Activated CD4-positive, alpha-beta memory T cell treated with anti-CD3 and anti-CD28 coated beads, Interleukin-2, amount 10 ng/mL, durations not matched to agents 7 days and 5 days (primary cell): ENCODE measurements around the gene CCL22. TPM values are rescaled to one million over a fixed set of nuclear protein-coding genes. Genes with fewer than 3 reads are reported as not detected.
"Not testable (repeated sequence)": the region's sequence is repeated elsewhere in the genome, so short reads cannot be mapped to it uniquely, and the experiment has no call there.

Source experiments
- CTCF ChIA-PET: fragments of 350-600 bp; sonication (Branson Sonifier 250); formaldehyde crosslinking; loops from one replicate; lab custom pipeline; 2021; ENCODE audit warnings: antibody characterized with exemption, inconsistent platforms; lab: Charles Lee
- POLR2A ChIA-PET: fragments of 350-600 bp; sonication (Branson Sonifier 250); formaldehyde crosslinking; loops from one replicate; lab custom pipeline; 2021; ENCODE audit warnings: antibody characterized with exemption; lab: Charles Lee
- DNase-seq: peaks from one replicate; pipeline ENCODE4 v3.0.0-alpha.2; 2020
- H3K27ac Mint-ChIP-seq: one replicate; pipeline ENCODE4 v1.8.0; 2021; ENCODE audit warnings: mild to moderate bottlenecking, mixed read lengths
- H3K27me3 Mint-ChIP-seq: one replicate; pipeline ENCODE4 v1.8.0; 2021; ENCODE audit warnings: mixed read lengths
- H3K36me3 Mint-ChIP-seq: one replicate; pipeline ENCODE4 v1.8.0; 2021; ENCODE audit warnings: low read depth, mixed read lengths
- H3K4me1 Mint-ChIP-seq: one replicate; pipeline ENCODE4 v1.8.0; 2021; ENCODE audit warnings: mixed read lengths
- H3K4me3 Mint-ChIP-seq: one replicate; pipeline ENCODE4 v1.8.0; 2021; ENCODE audit warnings: mild to moderate bottlenecking, mixed read lengths
- H3K9me3 Mint-ChIP-seq: one replicate; pipeline ENCODE4 v1.8.0; 2021; ENCODE audit warnings: mixed read lengths
- total RNA-seq, 2 experiments: library from RNA; stranded (reverse); gene quantifications; one replicate each; pipeline ENCODE4 v1.2.3, GENCODE V29; 2021

CCL22 gene
- total RNA-seq, 2 experiments from 2014 or later, result 0.10 TPM; not detected in 1

GRCh38 chr16:57333402-57333801, 25.2 kb upstream of the CCL22 start:
- Mint-ChIP-seq H3K9me3 (no peaks in the 10 kb centered on the region), H3K4me1 (peaks cover 2% of the 10 kb centered on the region), H3K36me3 (no peaks in the 10 kb centered on the region), H3K4me3 (no peak overlapping the region), H3K27me3 (peaks cover 30% of the 10 kb centered on the region), H3K27ac (no peak overlapping the region)
- ChIA-PET CTCF (no interaction called here), POLR2A (no interaction called here)
- no peak for DNase-seq

- Mint-ChIP-seq H3K4me3 (no peak overlapping the region), H3K36me3 (no peaks in the 10 kb centered on the region), H3K4me1 (peaks cover 1% of the 10 kb centered on the region), H3K27ac (no peak overlapping the region), H3K27me3 (peaks cover 37% of the 10 kb centered on the region), H3K9me3 (no peaks in the 10 kb centered on the region)
- CTCF ChIA-PET, result no interaction called here
- POLR2A ChIA-PET, result no interaction called here
- DNase-seq, result no peak
Measured at GRCh38 chr16:57335366-57335765, 23.2 kb upstream of the CCL22 start.

GRCh38 chr16:57341062-57341440, 17.5 kb upstream of the CCL22 start:
- peaks cover 4% of the 10 kb centered on the region for H3K4me1 Mint-ChIP-seq

GRCh38 chr16:57341441-57342303, 16.9 kb upstream of the CCL22 start:
- POLR2A ChIA-PET, result no interaction called here
- Mint-ChIP-seq H3K9me3 (no peaks in the 10 kb centered on the region), H3K4me3 (no peak overlapping the region), H3K27ac (no peak overlapping the region), H3K4me1 (peaks cover 4% of the 10 kb centered on the region), H3K27me3 (peaks cover 31% of the 10 kb centered on the region), H3K36me3 (no peaks in the 10 kb centered on the region)
- CTCF ChIA-PET, result no interaction called here
- DNase-seq, result no peak

More at GRCh38 chr16:57341062-57341440, 17.5 kb upstream of the CCL22 start:
- ChIA-PET CTCF (no interaction called here), POLR2A (no interaction called here)
- no peak overlapping the region for H3K27ac Mint-ChIP-seq
- no peak for DNase-seq
- H3K9me3 Mint-ChIP-seq, result no peaks in the 10 kb centered on the region
- H3K4me3 Mint-ChIP-seq, result no peak overlapping the region
- H3K27me3 Mint-ChIP-seq, result peaks cover 27% of the 10 kb centered on the region
- no peaks in the 10 kb centered on the region for H3K36me3 Mint-ChIP-seq

GRCh38 chr16:57342606-57343005, 16.0 kb upstream of the CCL22 start:
- DNase-seq, CTCF ChIA-PET, POLR2A ChIA-PET, H3K27ac Mint-ChIP-seq, H3K9me3 Mint-ChIP-seq, H3K4me3 Mint-ChIP-seq, H3K36me3 Mint-ChIP-seq, H3K4me1 Mint-ChIP-seq: not testable (repeated sequence)
- H3K27me3 Mint-ChIP-seq, result peaks cover 40% of the 10 kb centered on the region

DNA sequence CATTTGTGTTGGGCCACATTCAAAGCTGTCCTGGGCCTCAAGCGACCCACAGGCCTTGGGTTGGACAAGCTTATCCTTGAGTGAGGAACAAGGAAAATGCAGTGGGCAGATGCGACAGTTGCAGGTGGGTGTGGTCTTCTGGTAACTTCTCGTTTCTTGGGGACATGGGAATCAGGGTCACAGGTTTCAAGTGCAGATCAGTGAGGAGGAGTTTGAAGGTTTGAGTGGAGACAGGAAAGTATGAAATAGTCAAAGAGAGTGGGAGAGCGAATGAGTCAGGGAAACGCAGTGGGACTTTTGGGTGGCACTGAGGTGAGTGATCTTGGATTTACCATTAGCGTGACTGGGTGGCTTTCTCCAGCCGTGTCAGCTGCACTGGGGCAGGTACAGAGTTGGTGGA, 15.4 kb upstream of the CCL22 start:
- POLR2A ChIA-PET, result no interaction called here
- peaks cover 43% of the 10 kb centered on the region for H3K27me3 Mint-ChIP-seq

DNA sequence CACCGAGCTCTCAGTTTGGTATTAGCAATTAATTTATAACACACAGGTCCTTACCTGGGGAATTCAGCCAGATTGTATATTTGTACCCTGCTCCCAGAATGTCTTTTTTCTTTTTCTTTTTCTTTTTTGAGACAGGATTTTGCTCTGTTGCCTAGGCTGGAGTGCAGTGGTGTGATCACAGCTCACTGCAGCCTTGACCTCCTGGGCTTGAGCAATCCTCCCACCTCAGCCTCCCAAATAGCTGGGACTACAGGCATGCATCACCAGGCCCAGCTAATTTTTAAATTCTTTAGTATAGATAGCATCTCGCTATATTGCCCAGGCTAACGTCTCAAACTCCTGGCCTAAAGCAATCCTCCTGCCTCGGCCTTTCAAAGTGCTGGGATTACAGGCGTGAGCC, 14.5 kb upstream of the CCL22 start:
- H3K4me3 Mint-ChIP-seq, H3K27ac Mint-ChIP-seq, CTCF ChIA-PET: not testable (repeated sequence)

More for the DNA sequence above, 15.4 kb upstream of the CCL22 start:
- Mint-ChIP-seq H3K4me1 (peaks cover 4% of the 10 kb centered on the region), H3K4me3 (no peak overlapping the region), H3K9me3 (no peaks in the 10 kb centered on the region), H3K27ac (no peak overlapping the region), H3K36me3 (no peaks in the 10 kb centered on the region)
- CTCF ChIA-PET, result interaction anchor here (0.6 kb wide), 2 partner anchors 14 to 157 kb away, joined by 3 to 4 read pairs; no protein-coding TSS in a partner anchor
- no peak for DNase-seq

DNA sequence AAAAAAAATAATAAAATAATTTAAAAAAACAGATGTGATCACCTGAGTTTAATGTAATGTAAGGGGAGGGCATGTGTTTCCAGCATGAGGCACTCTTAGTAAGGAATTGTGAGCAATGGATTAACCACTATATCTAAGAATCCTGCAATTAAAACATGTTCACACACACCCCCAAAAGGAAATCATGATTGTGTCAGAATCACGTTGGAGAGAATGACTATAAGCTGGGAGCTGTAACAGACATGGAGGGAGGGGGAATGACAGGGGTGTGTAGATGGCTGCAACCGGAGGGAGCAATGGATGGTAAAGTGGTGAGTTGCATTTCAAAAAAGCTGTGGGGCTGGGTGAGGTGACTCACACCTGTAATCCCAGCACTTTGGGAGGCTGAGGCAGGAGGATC, 13.6 kb upstream of the CCL22 start:
- Mint-ChIP-seq H3K27ac (no peak overlapping the region), H3K4me1 (peaks cover 7% of the 10 kb centered on the region), H3K27me3 (peaks cover 47% of the 10 kb centered on the region), H3K4me3 (no peak overlapping the region), H3K36me3 (no peaks in the 10 kb centered on the region), H3K9me3 (no peaks in the 10 kb centered on the region)
- ChIA-PET CTCF (no interaction called here), POLR2A (no interaction called here)
- no peak for DNase-seq

More for the DNA sequence above, 14.5 kb upstream of the CCL22 start:
- POLR2A ChIA-PET, DNase-seq, H3K4me1 Mint-ChIP-seq, H3K9me3 Mint-ChIP-seq, H3K36me3 Mint-ChIP-seq: not testable (repeated sequence)
- H3K27me3 Mint-ChIP-seq, result peaks cover 45% of the 10 kb centered on the region

DNA sequence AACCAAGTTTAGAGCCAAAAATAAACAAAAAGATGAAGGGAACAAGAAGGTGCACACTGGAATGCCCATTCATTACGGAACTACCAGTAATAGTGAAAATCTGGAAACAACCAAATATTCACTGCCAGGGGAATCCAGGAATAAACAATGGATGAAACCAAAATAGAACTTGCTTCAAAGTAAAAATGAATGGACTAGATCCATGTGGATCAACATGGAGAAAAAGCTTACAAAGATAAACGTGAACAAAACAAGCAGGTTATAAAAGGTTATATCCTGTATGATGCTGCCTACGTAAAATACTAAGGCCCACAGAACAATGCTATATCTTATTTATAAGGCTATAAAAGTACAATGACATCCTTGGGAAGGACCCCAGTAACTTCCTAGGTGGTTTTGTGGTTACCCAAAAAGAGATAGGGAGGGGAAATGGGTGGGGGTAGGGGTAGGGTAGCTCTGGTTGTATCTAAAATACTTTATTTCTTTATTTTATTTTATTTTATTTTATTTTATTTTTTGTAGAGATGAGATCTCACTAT, 12.8 kb upstream of the CCL22 start:
- Mint-ChIP-seq H3K4me3 (no peak overlapping the region), H3K36me3 (no peaks in the 10 kb centered on the region), H3K27ac (no peak overlapping the region), H3K4me1 (peaks cover 7% of the 10 kb centered on the region), H3K9me3 (no peaks in the 10 kb centered on the region), H3K27me3 (peaks cover 51% of the 10 kb centered on the region)
- DNase-seq, result no peak
- POLR2A ChIA-PET, result no interaction called here
- CTCF ChIA-PET, result interaction anchor here (1.1 kb wide), 1 partner anchor 16 kb away, joined by 5 read pairs; no protein-coding TSS in a partner anchor

DNA sequence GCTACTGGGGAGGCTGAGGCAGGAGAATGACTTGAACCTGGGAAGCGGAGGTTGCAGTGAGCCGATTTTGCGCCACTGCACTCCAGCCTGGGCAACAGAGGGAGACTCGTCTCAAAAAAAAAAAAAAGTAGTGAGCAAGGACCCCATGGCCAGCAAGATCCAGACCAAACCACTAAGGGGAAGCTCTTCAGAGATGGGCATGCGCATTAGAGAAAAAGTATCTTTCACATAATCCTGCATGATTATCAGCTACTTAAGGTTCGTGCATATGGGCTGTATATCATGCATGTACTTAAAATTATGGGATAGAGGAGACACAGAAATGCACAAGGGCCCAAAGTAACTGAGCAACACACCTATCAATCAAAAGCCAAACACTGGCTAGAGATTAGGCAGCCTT, 10.7 kb upstream of the CCL22 start:
- ChIA-PET CTCF (no interaction called here), POLR2A (no interaction called here)
- H3K27me3 Mint-ChIP-seq, result peaks cover 56% of the 10 kb centered on the region
- no peak overlapping the region for H3K27ac Mint-ChIP-seq
- H3K36me3 Mint-ChIP-seq, result no peaks in the 10 kb centered on the region
- H3K9me3 Mint-ChIP-seq, result no peaks in the 10 kb centered on the region
- H3K4me1 Mint-ChIP-seq, result peaks cover 7% of the 10 kb centered on the region
- H3K4me3 Mint-ChIP-seq, result no peak overlapping the region
- DNase-seq, result no peak

DNA sequence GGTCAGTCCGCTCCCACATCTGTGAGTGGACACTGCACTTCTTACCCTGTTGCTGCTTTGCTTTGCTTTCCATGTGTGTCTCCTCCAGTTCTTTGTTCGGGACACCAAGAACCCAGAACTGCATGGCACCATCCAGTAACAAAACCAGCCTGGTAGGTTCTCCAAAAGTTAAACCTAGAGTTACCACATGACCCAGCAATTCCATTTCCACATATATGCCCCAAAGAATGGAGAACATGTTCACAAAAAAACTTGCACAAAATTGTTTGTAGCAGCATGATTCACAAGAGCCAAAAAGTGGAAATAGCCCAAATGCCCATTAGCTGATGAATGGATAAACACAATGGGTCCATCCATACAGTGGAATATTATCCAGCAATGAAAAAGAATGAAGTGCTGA, 10.3 kb upstream of the CCL22 start:
- Mint-ChIP-seq H3K27ac (no peak overlapping the region), H3K36me3 (no peaks in the 10 kb centered on the region), H3K4me1 (peaks cover 7% of the 10 kb centered on the region), H3K9me3 (no peaks in the 10 kb centered on the region), H3K4me3 (no peak overlapping the region), H3K27me3 (peaks cover 55% of the 10 kb centered on the region)
- POLR2A ChIA-PET, result no interaction called here
- no peak for DNase-seq
- CTCF ChIA-PET, result no interaction called here

- ChIA-PET CTCF (no interaction called here), POLR2A (no interaction called here)
- Mint-ChIP-seq H3K27ac (no peak overlapping the region), H3K27me3 (peaks cover 53% of the 10 kb centered on the region), H3K4me1 (peaks cover 7% of the 10 kb centered on the region), H3K4me3 (no peak overlapping the region), H3K36me3 (no peaks in the 10 kb centered on the region), H3K9me3 (no peaks in the 10 kb centered on the region)
- DNase-seq, result no peak
Measured at GRCh38 chr16:57349212-57350031, 9.2 kb upstream of the CCL22 start.

DNA sequence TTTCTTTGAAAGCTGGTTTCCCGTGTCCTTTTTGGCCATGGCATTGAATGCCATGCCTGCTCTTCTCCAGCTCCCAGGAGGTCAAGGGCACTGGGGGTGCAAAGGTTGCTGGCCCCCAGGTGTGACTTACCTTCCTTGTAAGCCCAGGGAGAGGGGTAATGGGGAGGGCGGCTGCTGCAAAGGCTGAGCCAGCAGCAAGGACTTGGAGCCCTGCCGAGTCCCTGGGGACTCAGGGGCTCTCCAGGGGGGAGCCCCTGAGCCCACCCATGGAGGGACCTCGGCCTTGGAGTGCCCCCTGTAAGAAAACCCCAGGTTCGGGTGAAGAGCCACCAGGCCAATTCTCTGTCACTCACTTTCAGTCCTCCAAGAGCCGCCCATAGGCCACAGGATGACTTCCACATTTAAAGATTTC, 5.9 kb upstream of the CCL22 start:
- ChIA-PET POLR2A (no interaction called here), CTCF (no interaction called here)
- H3K4me3 Mint-ChIP-seq, result no peak overlapping the region
- no peaks in the 10 kb centered on the region for H3K9me3 Mint-ChIP-seq
- H3K27ac Mint-ChIP-seq, result no peak overlapping the region
- H3K36me3 Mint-ChIP-seq, result no peaks in the 10 kb centered on the region
- H3K27me3 Mint-ChIP-seq, result peaks cover 39% of the 10 kb centered on the region
- peaks cover 4% of the 10 kb centered on the region for H3K4me1 Mint-ChIP-seq
- no peak for DNase-seq
